ENCODE measurements around the gene RAPGEF4.

GRCh38 chr2:173079973-173080860, 344.6 kb downstream of the RAPGEF4 start:
- TF ChIP-seq CTCF (IDR thresholded peaks at IDR 0.05) (no peak), EMX1 (CRISPR knock-in tag; IDR thresholded peaks at IDR 0.05) (no peak), ZNF396 (CRISPR knock-in tag; IDR thresholded peaks at IDR 0.05; ENCODE audit: borderline replicate concordance) (no peak), JUN (CRISPR knock-in tag; IDR thresholded peaks at IDR 0.05) (no peak)
